GM18502 (cell line): ENCODE results near the gene RIPK4.

Source experiments
- ATAC-seq: cut with Tn5 transposase; IDR thresholded peaks from one replicate; pipeline ENCODE4 v1.9.1; 2021; ENCODE audit warnings: mild to moderate bottlenecking; ENCODE audit not compliant: unreplicated experiment, poor library complexity

RIPK4 gene

GRCh38 chr21:41770901-41771624 is 4.2 kb upstream of the RIPK4 start:
- ATAC-seq, result no peak

GRCh38 chr21:41769933-41770332 is 3.1 kb upstream of the RIPK4 start:
- ATAC-seq, result no peak

- no peak for ATAC-seq
These were observed 2.7 kb upstream of the RIPK4 start for GRCh38 chr21:41769521-41769920.

- no peak for ATAC-seq
These were observed 2.3 kb upstream of the RIPK4 start for GRCh38 chr21:41769111-41769510.

GRCh38 chr21:41768437-41769042 is 1.7 kb upstream of the RIPK4 start:
- ATAC-seq, result no peak

GRCh38 chr21:41767606-41768436 is 969 bp upstream of the RIPK4 start:
- no peak for ATAC-seq

- no peak for ATAC-seq
These were observed 624 bp downstream of the RIPK4 start for GRCh38 chr21:41765973-41766882.

GRCh38 chr21:41765420-41765821 is 1.4 kb downstream of the RIPK4 start:
- ATAC-seq, result no peak

GRCh38 chr21:41764558-41765419 is 2.1 kb downstream of the RIPK4 start:
- no peak for ATAC-seq

- no peak for ATAC-seq
These were observed 2.9 kb downstream of the RIPK4 start for GRCh38 chr21:41763996-41764395.

- no peak for ATAC-seq
These were observed 3.4 kb downstream of the RIPK4 start for GRCh38 chr21:41763398-41763931.

GRCh38 chr21:41762753-41763152 is 4.1 kb downstream of the RIPK4 start:
- no peak for ATAC-seq

- no peak for ATAC-seq
These were observed 4.8 kb downstream of the RIPK4 start for GRCh38 chr21:41761934-41762635.

GRCh38 chr21:41761211-41761933 is 5.5 kb downstream of the RIPK4 start:
- ATAC-seq, result no peak

GRCh38 chr21:41760411-41760810 is 6.4 kb downstream of the RIPK4 start:
- ATAC-seq, result no peak

- ATAC-seq, result no peak
These were observed 6.9 kb downstream of the RIPK4 start for GRCh38 chr21:41759926-41760325.

GRCh38 chr21:41759214-41759840 is 7.5 kb downstream of the RIPK4 start:
- ATAC-seq, result no peak
